Panc1 (cell line): Measurements from ENCODE around the gene OR5AU1.

Source experiments
- POLR2AphosphoS5 ChIP-seq: IDR thresholded peaks from 2 replicates; pipeline ENCODE4 v1.6.1; 2012; ENCODE audit warnings: mild to moderate bottlenecking, low read depth, low read length, moderate library complexity
- REST ChIP-seq, 2 experiments: IDR thresholded peaks; 2 replicates each; pipeline ENCODE4 v1.6.1; 2011 to 2012; ENCODE audit warnings: low read depth in 2 of 2, control low read depth in 1 of 2, low read length in 1 of 2, mild to moderate bottlenecking in 1 of 2, moderate library complexity in 1 of 2; ENCODE audit not compliant: insufficient read depth in 1 of 2

- TF ChIP-seq REST (IDR thresholded peaks at IDR 0.05; ENCODE audit: insufficient read depth in 1 of 2, low read depth in 2 of 2, low read length in 1 of 2), result no peak
- TF ChIP-seq POLR2AphosphoS5, result no peak
Observed at GRCh38 chr14:21191809-21192446, 36.1 kb upstream of the OR5AU1 start.
